Medulla oblongata (tissue), 1 donor: ENCODE data around the gene LPO.

Experiments used
- DNase-seq: peaks from one replicate; pipeline ENCODE4 v3.0.0-alpha.2; 2015; ENCODE audit errors: extremely low spot score

The LPO gene

GRCh38 chr17:58262149-58262548 lies 23.8 kb downstream of the LPO start:
- DNase-seq, result no peak

GRCh38 chr17:58263773-58264172 lies 25.4 kb downstream of the LPO start:
- no peak for DNase-seq

DNA sequence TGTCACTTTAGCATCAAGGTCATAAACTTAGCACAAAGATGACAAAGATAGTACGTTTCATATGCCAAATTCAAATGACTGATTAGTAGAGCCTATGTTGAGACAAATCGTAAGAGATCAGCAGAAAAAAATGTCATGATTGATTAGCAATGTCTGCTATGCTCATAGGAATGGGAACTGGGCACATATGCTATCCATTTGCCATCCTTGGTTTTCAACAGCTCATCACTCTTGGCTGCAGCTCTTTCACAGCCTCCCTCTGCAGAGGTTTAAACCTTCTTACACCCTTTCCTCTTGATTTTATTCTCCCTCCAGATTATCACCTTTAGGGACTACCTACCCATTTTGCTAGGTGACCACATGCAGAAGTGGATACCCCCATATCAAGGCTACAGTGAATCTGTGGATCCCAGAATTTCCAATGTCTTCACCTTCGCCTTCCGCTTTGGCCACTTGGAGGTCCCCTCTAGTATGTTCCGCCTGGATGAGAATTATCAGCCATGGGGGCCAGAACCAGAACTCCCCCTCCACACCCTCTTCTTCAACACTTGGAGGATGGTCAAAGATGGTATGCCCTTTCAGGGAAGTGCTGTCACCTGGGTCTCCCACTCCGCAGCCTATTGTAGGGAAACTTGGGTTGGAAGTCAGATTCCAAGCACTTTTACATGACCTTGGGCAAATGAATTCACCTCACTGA lies 26.2 kb downstream of the LPO start:
- no peak for DNase-seq

- DNase-seq, result no peak
These were observed 26.9 kb downstream of the LPO start for GRCh38 chr17:58265271-58265670.

GRCh38 chr17:58265902-58266875 lies 27.8 kb downstream of the LPO start:
- no peak for DNase-seq

DNA sequence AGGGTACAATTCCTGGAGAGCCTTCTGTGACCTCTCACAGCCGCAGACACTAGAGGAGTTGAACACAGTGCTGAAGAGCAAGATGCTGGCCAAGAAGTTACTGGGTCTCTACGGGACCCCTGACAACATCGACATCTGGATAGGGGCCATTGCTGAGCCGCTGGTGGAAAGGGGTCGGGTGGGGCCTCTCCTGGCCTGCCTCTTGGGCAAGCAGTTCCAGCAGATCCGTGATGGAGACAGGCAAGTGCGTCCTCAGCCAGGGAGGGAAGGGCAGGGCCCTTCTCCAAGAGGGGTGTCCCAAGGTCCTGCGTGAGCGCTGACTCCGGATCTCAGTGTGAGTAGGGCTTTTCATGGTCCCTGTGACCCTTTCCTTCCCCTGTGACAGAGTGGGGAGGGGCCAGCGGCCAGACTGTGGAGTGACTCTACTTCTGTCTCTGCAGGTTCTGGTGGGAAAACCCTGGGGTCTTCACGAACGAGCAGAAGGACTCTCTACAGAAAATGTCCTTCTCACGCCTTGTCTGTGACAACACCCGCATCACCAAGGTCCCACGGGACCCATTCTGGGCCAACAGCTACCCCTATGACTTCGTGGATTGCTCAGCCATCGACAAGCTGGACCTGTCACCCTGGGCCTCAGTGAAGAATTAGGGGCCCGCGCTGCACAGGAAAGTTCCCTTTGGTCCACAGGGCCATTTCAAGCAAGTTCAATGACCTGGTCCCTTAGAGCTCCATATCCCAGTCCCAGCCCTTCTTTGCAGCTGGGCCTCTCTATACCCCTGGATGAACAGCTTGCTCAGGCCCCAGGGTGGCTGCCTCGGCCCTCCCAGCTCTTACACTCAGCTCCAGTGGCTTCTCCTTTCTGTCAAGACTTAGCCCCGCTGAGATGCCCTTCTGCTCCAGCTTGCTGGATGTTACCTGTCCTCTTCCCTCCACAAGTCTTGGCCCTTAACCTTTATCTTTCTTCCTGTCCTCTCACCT lies 29.3 kb downstream of the LPO start:
- no peak for DNase-seq

- DNase-seq, result no peak
These were observed 29.9 kb downstream of the LPO start for GRCh38 chr17:58268326-58268725.

GRCh38 chr17:58268774-58269556 lies 30.6 kb downstream of the LPO start:
- DNase-seq, result no peak

- no peak for DNase-seq
These were observed 31.3 kb downstream of the LPO start for GRCh38 chr17:58269557-58270291.

- DNase-seq, result no peak
These were observed 32.3 kb downstream of the LPO start for GRCh38 chr17:58270476-58271215.

DNA sequence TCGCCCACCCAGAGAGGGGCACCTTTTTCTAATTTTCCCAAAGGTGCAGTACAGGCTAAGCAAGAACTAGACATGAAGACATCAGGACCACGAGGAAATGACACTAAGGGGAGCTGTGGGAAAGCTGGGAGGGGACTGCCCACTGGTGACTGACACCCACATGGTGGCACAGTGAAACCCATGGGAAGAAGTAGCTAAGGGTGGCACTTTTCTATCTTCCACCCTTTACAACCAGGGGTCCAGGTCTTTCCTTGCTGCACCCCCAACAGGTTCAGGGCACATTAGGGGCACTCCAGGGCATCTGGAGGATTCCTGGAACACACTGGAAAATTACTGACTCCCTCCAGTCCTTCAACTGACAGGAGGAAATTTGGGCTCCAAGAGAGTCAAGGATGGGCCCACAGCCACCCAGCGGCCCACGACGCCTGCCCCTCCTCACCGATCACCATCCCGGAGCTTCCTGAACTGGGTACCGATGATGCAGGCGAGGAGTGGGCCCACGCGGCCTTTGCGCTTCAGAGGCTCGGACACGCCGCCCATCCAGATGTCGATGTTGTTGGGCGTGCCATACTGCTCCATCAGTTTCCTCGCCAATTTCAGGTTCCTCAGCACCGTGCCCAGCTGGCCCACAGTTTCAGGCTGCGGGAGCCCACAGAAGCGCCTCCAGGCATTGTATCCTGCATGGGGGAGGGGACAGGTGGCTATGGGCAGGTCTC lies 33.0 kb downstream of the LPO start:
- no peak for DNase-seq

- no peak for DNase-seq
These were observed 34.2 kb downstream of the LPO start for GRCh38 chr17:58272367-58273280.

DNA sequence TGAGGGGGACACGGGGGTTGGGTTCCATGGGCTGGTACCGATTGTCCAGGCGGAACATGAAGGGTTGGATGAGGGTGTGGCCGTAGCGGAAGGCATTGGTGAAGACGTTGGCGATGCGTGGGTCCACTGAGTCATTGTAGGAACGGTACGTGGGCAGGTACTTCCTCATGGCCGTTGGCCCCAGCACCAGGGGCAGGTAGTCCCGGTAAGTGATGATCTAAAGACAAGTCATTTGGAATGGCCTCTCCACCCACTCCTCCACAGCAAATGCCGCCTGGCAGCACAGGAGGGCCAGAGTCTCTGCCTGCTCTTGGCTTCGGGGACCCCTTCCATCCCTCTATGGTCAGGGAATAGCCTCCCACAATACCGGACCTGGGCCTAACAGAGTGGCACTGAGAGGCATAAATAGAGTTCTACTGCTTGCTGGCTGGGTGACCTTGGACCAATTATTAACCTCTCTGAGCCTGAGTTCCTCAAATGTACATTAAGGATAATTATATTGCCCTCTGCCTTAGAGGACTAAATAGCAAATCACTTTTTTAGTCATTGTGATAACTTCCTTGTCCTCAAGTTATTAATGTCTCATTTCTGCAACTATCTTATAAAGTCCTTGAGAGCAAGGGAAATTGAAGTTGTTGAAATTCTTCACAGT lies 35.2 kb downstream of the LPO start:
- no peak for DNase-seq

DNA sequence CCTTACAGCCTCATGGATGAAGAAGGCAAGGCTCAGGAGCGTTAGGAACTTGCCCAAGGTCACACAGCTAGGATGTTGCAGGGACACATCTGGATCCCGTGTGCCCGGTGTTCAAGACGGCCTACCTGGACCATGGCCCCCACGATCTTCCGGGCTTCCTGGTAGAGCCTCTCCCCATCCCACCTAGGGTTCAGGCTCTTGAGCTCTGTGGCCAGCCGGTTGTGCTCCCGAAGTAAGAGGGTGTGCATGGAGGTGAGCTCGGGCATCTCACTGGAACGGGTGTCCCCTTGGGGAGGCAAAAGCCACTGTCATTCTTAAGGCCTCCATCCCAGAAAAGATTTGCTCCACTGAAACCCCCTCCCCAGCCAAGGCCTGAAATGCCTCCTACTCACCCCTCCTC lies 37.0 kb downstream of the LPO start:
- no peak for DNase-seq

DNA sequence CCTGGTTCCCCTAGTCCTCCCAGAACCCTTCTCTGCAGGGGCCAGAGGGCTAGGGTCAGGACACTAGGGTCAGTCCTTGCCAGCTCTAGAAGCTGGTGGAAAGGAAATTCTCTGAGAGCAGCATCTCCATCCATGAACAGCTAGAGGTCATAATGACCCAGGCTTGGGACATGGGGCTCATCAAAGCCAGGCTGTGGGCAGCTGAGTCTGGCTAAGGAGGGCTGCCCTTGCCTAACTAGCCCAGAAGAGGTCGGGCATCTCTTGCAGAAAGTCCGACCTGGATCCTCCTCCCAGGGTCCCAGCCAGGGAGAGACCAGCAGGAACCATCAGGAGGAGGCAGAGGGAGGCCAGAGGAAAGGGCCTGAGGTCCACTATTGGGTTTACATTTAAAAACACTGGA lies 38.0 kb downstream of the LPO start:
- no peak for DNase-seq

DNA sequence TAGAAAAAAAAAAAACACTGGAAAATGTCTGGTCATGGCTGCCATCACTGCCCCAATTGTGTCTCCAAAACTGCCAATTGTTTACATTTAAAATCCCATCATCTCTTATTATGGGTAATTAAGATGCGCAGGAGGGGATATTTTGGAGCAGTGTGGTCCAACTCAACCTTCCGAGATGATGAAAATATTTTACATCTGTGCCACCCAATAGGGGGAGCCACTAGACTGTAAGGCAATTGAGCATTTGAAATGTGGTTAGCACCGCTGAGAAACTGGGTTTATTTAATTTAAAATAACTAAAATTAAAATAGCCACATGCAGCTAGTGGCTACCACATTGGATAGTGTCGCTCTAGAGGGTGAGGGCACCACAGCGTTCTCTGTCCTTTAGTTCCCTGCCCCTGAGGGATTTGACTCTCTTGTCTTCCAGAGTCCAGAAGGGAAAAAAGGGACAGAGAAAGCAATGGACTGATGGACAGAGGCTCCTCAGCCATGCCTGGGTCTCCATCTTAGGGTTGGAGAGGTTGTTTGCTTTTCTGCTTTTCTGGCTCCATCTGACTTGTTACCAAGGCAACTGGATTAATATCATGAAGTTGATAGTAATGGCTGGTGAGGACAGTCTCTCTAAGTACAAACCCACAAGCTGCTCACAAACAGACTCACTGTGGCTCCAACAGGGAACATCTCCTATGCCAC lies 38.9 kb downstream of the LPO start:
- peak; percentile 30 for DNase-seq
